Mesenchymal stem cell (in vitro differentiated cells and primary cell): ENCODE results near the gene PIP4K2A.
"Not testable (repeated sequence)": the region's sequence is repeated elsewhere in the genome, so short reads cannot be mapped to it uniquely, and the experiment has no call there.

ENCODE experiments used
- DNase-seq: peaks from one replicate; pipeline ENCODE4 v3.0.0-alpha.2; 2013
- H2AFZ ChIP-seq: one replicate; pipeline ENCODE4 v1.6.1; 2013; ENCODE audit warnings: low read depth, mild to moderate bottlenecking, control low read depth, inconsistent platforms, low read length, moderate library complexity
- H2AK5ac ChIP-seq: 2 replicates; pipeline ENCODE4 v1.6.1; 2013; ENCODE audit warnings: low read length, moderate library complexity, mild to moderate bottlenecking, inconsistent platforms; ENCODE audit not compliant: severe bottlenecking
- H2BK120ac ChIP-seq: one replicate; pipeline ENCODE4 v1.6.1; 2013; ENCODE audit warnings: low read depth, mild to moderate bottlenecking, inconsistent platforms, low read length, moderate library complexity
- H2BK12ac ChIP-seq, 2 experiments: one replicate each; pipeline ENCODE4 v1.6.1; 2013; ENCODE audit warnings: inconsistent platforms in 2 of 2, low read length in 2 of 2, mild to moderate bottlenecking in 2 of 2, moderate library complexity in 2 of 2, control low read depth in 1 of 2
- H2BK15ac ChIP-seq: one replicate; pipeline ENCODE4 v1.6.1; 2013; ENCODE audit warnings: mild to moderate bottlenecking, low read depth, inconsistent platforms; ENCODE audit not compliant: poor library complexity, severe bottlenecking
- H2BK5ac ChIP-seq: 2 replicates; pipeline ENCODE4 v1.6.1; 2013; ENCODE audit warnings: low read depth, mild to moderate bottlenecking, low read length, control low read depth, inconsistent platforms; ENCODE audit not compliant: poor library complexity, severe bottlenecking
- H3K14ac ChIP-seq, 2 experiments: one replicate each; pipeline ENCODE4 v1.6.1; 2013; ENCODE audit warnings: inconsistent platforms in 2 of 2, low read length in 2 of 2, control low read depth in 1 of 2, mild to moderate bottlenecking in 1 of 2, moderate library complexity in 1 of 2
- H3K18ac ChIP-seq, 2 experiments: one replicate each; pipeline ENCODE4 v1.6.1; 2013; ENCODE audit warnings: inconsistent platforms in 2 of 2, low read length in 2 of 2, control low read depth in 1 of 2, low read depth in 1 of 2, mild to moderate bottlenecking in 1 of 2
- H3K23ac ChIP-seq, 2 experiments: one replicate each; pipeline ENCODE4 v1.6.1; 2013; ENCODE audit warnings: inconsistent platforms in 2 of 2, low read length in 2 of 2, mild to moderate bottlenecking in 2 of 2, moderate library complexity in 2 of 2, control low read depth in 1 of 2
- H3K27ac ChIP-seq: 2 replicates; pipeline ENCODE4 v1.5.1; 2013; ENCODE audit warnings: mild to moderate bottlenecking, moderate library complexity, low read length, control low read depth, inconsistent platforms; ENCODE audit not compliant: poor library complexity, severe bottlenecking
- H3K27me3 ChIP-seq, 2 experiments: 2 replicates each; pipeline versions ENCODE4 v1.6.1 to v1.7.0; 2013; ENCODE audit warnings: low read length in 2 of 2, mild to moderate bottlenecking in 2 of 2, moderate library complexity in 2 of 2, control low read depth in 1 of 2, inconsistent platforms in 1 of 2; ENCODE audit not compliant: control insufficient read depth in 1 of 2, insufficient read depth in 1 of 2
- H3K36me3 ChIP-seq, 2 experiments: 2 replicates each; pipeline versions ENCODE4 v1.6.1 to v1.7.0; 2013; ENCODE audit warnings: low read length in 2 of 2, control low read depth in 1 of 2, inconsistent platforms in 1 of 2, low read depth in 1 of 2, mild to moderate bottlenecking in 1 of 2; ENCODE audit not compliant: insufficient read depth in 2 of 2, control insufficient read depth in 1 of 2
- H3K4ac ChIP-seq, 2 experiments: one replicate each; pipeline ENCODE4 v1.6.1; 2013; ENCODE audit warnings: inconsistent platforms in 2 of 2, low read length in 2 of 2, mild to moderate bottlenecking in 2 of 2, moderate library complexity in 2 of 2, control low read depth in 1 of 2, low read depth in 1 of 2
- H3K4me1 ChIP-seq: 2 replicates; pipeline ENCODE4 v1.6.1; 2013; ENCODE audit warnings: low read depth, low read length, control low read depth; ENCODE audit not compliant: control insufficient read depth, insufficient read depth
- H3K4me2 ChIP-seq: 2 replicates; pipeline ENCODE4 v1.6.1; 2013; ENCODE audit warnings: low read length, mild to moderate bottlenecking, inconsistent platforms; ENCODE audit not compliant: poor library complexity, severe bottlenecking
- H3K4me3 ChIP-seq, 2 experiments: 2 replicates each; pipeline versions ENCODE4 v1.5.1 to v1.7.0; 2013; ENCODE audit warnings: low read length in 2 of 2, mild to moderate bottlenecking in 2 of 2, control low read depth in 1 of 2, low read depth in 1 of 2; ENCODE audit not compliant: insufficient read depth in 1 of 2
- H3K79me1 ChIP-seq: replicated peaks from 2 replicates; pipeline ENCODE4 v1.6.1; 2013; ENCODE audit warnings: mild to moderate bottlenecking, control low read depth, low read length, inconsistent platforms; ENCODE audit not compliant: poor library complexity, severe bottlenecking
- H3K9ac ChIP-seq: 2 replicates; pipeline ENCODE4 v1.7.0; 2013; ENCODE audit warnings: mild to moderate bottlenecking, low read length, moderate library complexity
- H3K9me3 ChIP-seq: 2 replicates; pipeline ENCODE4 v1.7.0; 2013; ENCODE audit warnings: mild to moderate bottlenecking, low read length; ENCODE audit not compliant: control insufficient read depth
- H4K8ac ChIP-seq: one replicate; pipeline ENCODE4 v1.6.1; 2013; ENCODE audit warnings: inconsistent platforms, mild to moderate bottlenecking, low read length, moderate library complexity
- H4K91ac ChIP-seq: one replicate; pipeline ENCODE4 v1.6.1; 2013; ENCODE audit warnings: mild to moderate bottlenecking, low read length, inconsistent platforms
- WGBS: methylation state at CpG from one replicate; pipeline ENCODE4 v1.1.7; 2013; ENCODE audit warnings: mixed read lengths; 5-methylcytosine and 5-hydroxymethylcytosine counted together

The PIP4K2A gene

DNA sequence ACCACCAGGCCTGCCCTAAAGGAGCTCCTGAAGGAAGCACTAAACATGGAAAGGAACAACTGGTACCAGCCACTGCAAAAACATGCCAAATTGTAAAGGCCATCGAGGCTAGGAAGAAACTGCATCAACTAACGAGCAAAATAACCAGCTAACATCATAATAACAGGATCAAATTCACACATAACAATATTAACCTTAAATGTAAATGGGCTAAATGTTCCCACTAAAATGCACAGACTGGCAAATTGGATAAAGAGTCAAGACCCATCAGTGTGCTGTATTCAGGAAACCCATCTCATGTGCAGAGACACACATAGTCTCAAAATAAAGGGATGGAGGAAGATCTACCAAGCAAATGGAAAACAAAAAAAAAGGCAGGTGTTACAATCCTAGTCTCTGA is 30.5 kb upstream of the PIP4K2A start:
- H4K8ac ChIP-seq, H3K4ac ChIP-seq, H3K9me3 ChIP-seq, H3K14ac ChIP-seq, H2BK15ac ChIP-seq, H4K91ac ChIP-seq, H2BK12ac ChIP-seq, H3K4me2 ChIP-seq, H3K27ac ChIP-seq, H2BK5ac ChIP-seq, DNase-seq, H3K9ac ChIP-seq, H3K79me1 ChIP-seq, H2AFZ ChIP-seq, H3K36me3 ChIP-seq, H3K4me3 ChIP-seq, H3K23ac ChIP-seq, H3K18ac ChIP-seq, H2BK120ac ChIP-seq, H3K27me3 ChIP-seq, H2AK5ac ChIP-seq, H3K4me1 ChIP-seq: not testable (repeated sequence)
- WGBS: no CpG with 5 or more reads among the region's 2 CpGs

DNA sequence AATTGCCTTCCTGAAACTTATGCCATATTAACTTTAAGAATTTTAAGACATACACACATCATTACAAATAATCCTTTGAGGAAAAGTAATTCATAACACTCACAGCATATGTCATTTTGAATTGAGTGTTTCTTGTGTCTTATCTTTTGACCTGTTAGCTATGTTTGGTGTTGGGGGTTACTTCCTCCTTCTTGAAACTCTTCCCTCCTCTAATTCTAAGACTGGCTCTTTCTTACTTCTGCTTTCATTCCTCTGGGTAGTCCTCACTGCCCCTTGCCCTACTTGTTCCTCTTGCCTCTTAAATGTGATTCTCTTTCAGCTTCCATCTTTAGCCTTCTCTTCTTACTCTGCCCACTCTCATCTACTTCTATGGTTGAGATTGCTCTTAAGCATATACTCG is 28.3 kb upstream of the PIP4K2A start:
- no peaks in the 10 kb centered on the region for H3K79me1 ChIP-seq

DNA sequence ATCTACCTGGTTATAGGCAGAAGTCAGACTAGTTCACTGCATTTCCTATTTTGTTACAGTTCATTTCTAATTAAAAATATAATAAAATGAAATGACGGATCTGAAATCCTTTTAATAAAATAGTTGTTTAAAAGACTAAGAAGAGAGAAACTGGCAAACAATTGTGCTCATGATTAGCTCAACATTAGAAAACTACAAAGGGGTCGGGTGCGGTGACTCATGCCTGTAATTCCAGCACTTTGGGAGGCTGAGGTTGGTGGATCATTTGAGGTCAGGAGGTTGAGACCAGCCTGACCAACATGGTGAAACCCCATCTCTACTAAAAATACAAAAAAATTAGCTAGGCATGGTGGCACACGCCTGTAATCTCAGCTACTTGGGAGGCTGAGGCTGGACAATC is 27.3 kb upstream of the PIP4K2A start:
- not testable (repeated sequence) for H3K9ac ChIP-seq, H3K9me3 ChIP-seq, H3K36me3 ChIP-seq, H3K4ac ChIP-seq, H3K79me1 ChIP-seq, H2BK120ac ChIP-seq, H3K4me3 ChIP-seq, H3K18ac ChIP-seq, H2AFZ ChIP-seq, DNase-seq, H2AK5ac ChIP-seq, H4K8ac ChIP-seq, H3K4me2 ChIP-seq, H3K14ac ChIP-seq, H3K23ac ChIP-seq, H2BK5ac ChIP-seq, H2BK12ac ChIP-seq, H4K91ac ChIP-seq, H3K4me1 ChIP-seq, H2BK15ac ChIP-seq, H3K27me3 ChIP-seq, H3K27ac ChIP-seq
- 49% methylated on average over 3 of the region's 4 CpGs for WGBS

More for the DNA sequence above, 28.3 kb upstream of the PIP4K2A start:
- no peak overlapping the region for H2BK12ac ChIP-seq
- H3K4me2 ChIP-seq: no peak overlapping the region
- H3K14ac ChIP-seq: no peak overlapping the region
- H2BK5ac ChIP-seq: no peak overlapping the region
- no peaks in the 10 kb centered on the region for H3K9me3 ChIP-seq
- no peak overlapping the region for H3K23ac ChIP-seq
- H3K27me3 ChIP-seq: no peaks in the 10 kb centered on the region
- H3K36me3 ChIP-seq: no peaks in the 10 kb centered on the region
- WGBS: 100% methylated on average over 1 of the region's 1 CpG
- H4K8ac ChIP-seq: no peak overlapping the region
- no peak overlapping the region for H3K27ac ChIP-seq
- H2BK15ac ChIP-seq: no peak overlapping the region
- H3K18ac ChIP-seq: no peak overlapping the region
- H3K4me3 ChIP-seq: no peak overlapping the region
- no peak overlapping the region for H2AFZ ChIP-seq
- no peak overlapping the region for H4K91ac ChIP-seq
- H3K4me1 ChIP-seq: peaks cover 2% of the 10 kb centered on the region
- H3K4ac ChIP-seq: no peak overlapping the region
- H2AK5ac ChIP-seq: no peak overlapping the region
- DNase-seq: no peak
- no peak overlapping the region for H2BK120ac ChIP-seq
- H3K9ac ChIP-seq: no peak overlapping the region

DNA sequence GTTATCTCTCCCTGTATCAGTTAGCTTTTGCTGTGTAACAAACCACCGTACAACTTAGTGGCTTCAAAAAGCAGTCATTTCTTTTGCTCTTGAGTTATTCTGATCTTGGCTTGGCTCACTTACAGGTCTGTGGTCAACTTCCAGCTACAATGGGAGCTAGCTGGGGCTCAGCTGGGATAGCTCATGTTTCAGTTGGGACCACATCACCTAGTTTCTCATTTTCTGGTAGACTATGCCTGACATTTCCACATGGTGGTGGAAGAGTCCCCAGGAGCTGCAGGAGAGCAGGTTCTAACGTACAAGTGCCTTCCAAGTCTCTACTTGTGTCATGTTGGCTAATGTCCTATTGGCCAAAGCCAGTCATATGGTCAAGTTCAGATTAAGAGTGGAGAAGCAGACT is 25.8 kb upstream of the PIP4K2A start:
- H3K36me3 ChIP-seq: no peaks in the 10 kb centered on the region
- H2BK5ac ChIP-seq: no peak overlapping the region
- no peaks in the 10 kb centered on the region for H3K9me3 ChIP-seq
- no peak overlapping the region for H3K23ac ChIP-seq
- no peak overlapping the region for H3K18ac ChIP-seq
- no peak overlapping the region for H2BK15ac ChIP-seq
- 97% methylated on average over 2 of the region's 2 CpGs for WGBS
- no peak overlapping the region for H2BK120ac ChIP-seq
- no peak overlapping the region for H2AFZ ChIP-seq
- H3K9ac ChIP-seq: no peak overlapping the region
- H2AK5ac ChIP-seq: no peak overlapping the region
- no peak overlapping the region for H2BK12ac ChIP-seq
- H3K27me3 ChIP-seq: no peaks in the 10 kb centered on the region
- H3K4me2 ChIP-seq: no peak overlapping the region
- H3K27ac ChIP-seq: no peak overlapping the region
- H3K79me1 ChIP-seq: no peaks in the 10 kb centered on the region
- no peak overlapping the region for H3K4ac ChIP-seq
- no peak overlapping the region for H4K91ac ChIP-seq
- peaks cover 3% of the 10 kb centered on the region for H3K4me1 ChIP-seq
- no peak overlapping the region for H3K4me3 ChIP-seq
- DNase-seq: no peak
- H4K8ac ChIP-seq: peak overlapping the region; percentile 29
- no peak overlapping the region for H3K14ac ChIP-seq
